22Rv1 (cell line): ENCODE data around the gene DESI2.

Source experiments
- CTCF ChIP-seq: fragments of 450-650 bp; IDR thresholded peaks from 2 replicates; pipeline ENCODE4 v1.5.1; 2017; ENCODE audit warnings: mild to moderate bottlenecking
- ZFX ChIP-seq: fragments of 450-650 bp; IDR thresholded peaks from 2 replicates; pipeline ENCODE4 v1.6.1; 2017; ENCODE audit warnings: antibody characterized with exemption, borderline replicate concordance

DNA sequence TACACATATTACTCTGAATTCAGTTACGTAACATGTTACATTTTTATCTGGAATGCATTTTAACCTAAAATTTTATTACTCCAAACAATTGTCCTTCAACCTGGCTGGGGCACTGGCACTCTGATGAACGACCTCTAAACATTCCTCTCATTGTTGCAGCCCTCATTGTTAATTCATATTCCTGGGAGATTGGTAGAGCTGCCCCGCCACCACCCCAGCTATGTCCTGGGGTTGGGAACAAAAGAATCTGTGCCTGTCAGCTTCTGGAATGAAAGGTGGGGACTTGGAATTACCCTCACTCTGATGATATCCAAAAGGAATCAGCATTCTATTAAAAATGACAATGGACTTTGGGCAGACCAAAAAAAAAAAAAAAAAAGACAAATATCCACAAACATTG lies 38.0 kb upstream of the DESI2 start:
- TF ChIP-seq CTCF (no peak), ZFX (no peak)
